Measurements from ENCODE around the gene RBX1.
"Not testable (repeated sequence)": the region's sequence is repeated elsewhere in the genome, so short reads cannot be mapped to it uniquely, and the experiment has no call there.

The RBX1 gene

GRCh38 chr22:40950962-40951794 is at the start of gene RBX1:
TSS of gene RBX1 (plus strand) at chr22:40951378. CDS start at chr22:40951399, 21 bp downstream.
- Mint-ChIP-seq H3K9me3 (no peaks in the 10 kb centered on the region), H3K27me3 (no peaks in the 10 kb centered on the region), H3K4me3 (peak within 1 kb of the TSS; percentile 98), H3K36me3 (peaks cover 13% of the 10 kb centered on the region), H3K27ac (peak within 1 kb of the TSS; percentile 99), H3K4me1 (peaks cover 15% of the 10 kb centered on the region)
- ATAC-seq (ENCODE audit: low read depth) (peak; percentile 75), DNase-seq (ENCODE audit: low spot score in 2 of 2) (peak; percentile 96 to 97)

GRCh38 chr22:40904101-40904500 is 47.1 kb upstream of the RBX1 start:
- no peak overlapping the region for H3K27ac Mint-ChIP-seq
- peaks cover 2% of the 10 kb centered on the region for H3K4me1 Mint-ChIP-seq
- no peaks in the 10 kb centered on the region for H3K9me3 Mint-ChIP-seq
- H3K36me3 Mint-ChIP-seq: peaks cover 9% of the 10 kb centered on the region
- DNase-seq (ENCODE audit: low spot score in 2 of 2) (no peak), ATAC-seq (ENCODE audit: low read depth) (no peak)
- H3K4me3 Mint-ChIP-seq: no peak overlapping the region
- H3K27me3 Mint-ChIP-seq: no peaks in the 10 kb centered on the region

GRCh38 chr22:40908895-40909294 is 42.3 kb upstream of the RBX1 start:
- ATAC-seq (ENCODE audit: low read depth): no peak

GRCh38 chr22:40911772-40912171 is 39.4 kb upstream of the RBX1 start:
- no peaks in the 10 kb centered on the region for H3K27me3 Mint-ChIP-seq
- ATAC-seq (ENCODE audit: low read depth): no peak
- no peak overlapping the region for H3K4me3 Mint-ChIP-seq
- DNase-seq (ENCODE audit: low spot score in 2 of 2): no peak
- H3K36me3 Mint-ChIP-seq: peaks cover 22% of the 10 kb centered on the region
- no peaks in the 10 kb centered on the region for H3K4me1 Mint-ChIP-seq
- no peaks in the 10 kb centered on the region for H3K9me3 Mint-ChIP-seq
- no peak overlapping the region for H3K27ac Mint-ChIP-seq

More at GRCh38 chr22:40908895-40909294, 42.3 kb upstream of the RBX1 start:
- H3K4me3 Mint-ChIP-seq: no peak overlapping the region
- H3K27me3 Mint-ChIP-seq: no peaks in the 10 kb centered on the region
- no peak overlapping the region for H3K27ac Mint-ChIP-seq
- H3K4me1 Mint-ChIP-seq: no peaks in the 10 kb centered on the region
- H3K36me3 Mint-ChIP-seq: peaks cover 13% of the 10 kb centered on the region
- no peaks in the 10 kb centered on the region for H3K9me3 Mint-ChIP-seq
- DNase-seq (ENCODE audit: low spot score in 2 of 2): no peak

GRCh38 chr22:40912987-40913386 is 38.2 kb upstream of the RBX1 start:
- H3K27ac Mint-ChIP-seq: peak overlapping the region; percentile 31
- not testable (repeated sequence) for H3K27me3 Mint-ChIP-seq; DNase-seq (ENCODE audit: low spot score in 2 of 2); H3K9me3 Mint-ChIP-seq; H3K4me3 Mint-ChIP-seq; ATAC-seq (ENCODE audit: low read depth); H3K4me1 Mint-ChIP-seq
- peaks cover 22% of the 10 kb centered on the region for H3K36me3 Mint-ChIP-seq

- Mint-ChIP-seq H3K9me3 (no peaks in the 10 kb centered on the region), H3K36me3 (peaks cover 19% of the 10 kb centered on the region), H3K4me3 (no peak overlapping the region), H3K4me1 (peaks cover 6% of the 10 kb centered on the region), H3K27ac (no peak overlapping the region), H3K27me3 (no peaks in the 10 kb centered on the region)
- DNase-seq (ENCODE audit: low spot score in 2 of 2) (no peak), ATAC-seq (ENCODE audit: low read depth) (no peak)
These were observed 31.7 kb upstream of the RBX1 start for GRCh38 chr22:40919446-40919845.

GRCh38 chr22:40920526-40920925 is 30.7 kb upstream of the RBX1 start:
- Mint-ChIP-seq H3K4me1 (peaks cover 6% of the 10 kb centered on the region), H3K36me3 (peaks cover 15% of the 10 kb centered on the region), H3K27ac (no peak overlapping the region), H3K9me3 (no peaks in the 10 kb centered on the region), H3K27me3 (no peaks in the 10 kb centered on the region), H3K4me3 (no peak overlapping the region)
- DNase-seq (ENCODE audit: low spot score in 2 of 2) (no peak), ATAC-seq (ENCODE audit: low read depth) (no peak)

GRCh38 chr22:40922484-40923303 is 28.5 kb upstream of the RBX1 start:
- Mint-ChIP-seq H3K9me3 (no peaks in the 10 kb centered on the region), H3K4me1 (peaks cover 6% of the 10 kb centered on the region), H3K27me3 (no peaks in the 10 kb centered on the region), H3K4me3 (peak overlapping the region; percentile 55), H3K27ac (no peak overlapping the region), H3K36me3 (peaks cover 14% of the 10 kb centered on the region)
- ATAC-seq (ENCODE audit: low read depth) (peak; percentile 88), DNase-seq (ENCODE audit: low spot score in 2 of 2) (peak; percentile 27 to 68)

- no peak for ATAC-seq (ENCODE audit: low read depth)
- Mint-ChIP-seq H3K27ac (no peak overlapping the region), H3K36me3 (peaks cover 15% of the 10 kb centered on the region), H3K4me1 (no peaks in the 10 kb centered on the region), H3K4me3 (no peak overlapping the region), H3K9me3 (no peaks in the 10 kb centered on the region), H3K27me3 (no peaks in the 10 kb centered on the region)
- DNase-seq (ENCODE audit: low spot score in 2 of 2): no peak
These were observed 22.5 kb upstream of the RBX1 start for GRCh38 chr22:40928657-40929056.

- no peak for ATAC-seq (ENCODE audit: low read depth)
- Mint-ChIP-seq H3K4me3 (no peak overlapping the region), H3K9me3 (no peaks in the 10 kb centered on the region), H3K27ac (no peak overlapping the region), H3K36me3 (peaks cover 5% of the 10 kb centered on the region), H3K4me1 (no peaks in the 10 kb centered on the region), H3K27me3 (no peaks in the 10 kb centered on the region)
- DNase-seq (ENCODE audit: low spot score in 2 of 2): no peak
These were observed 18.8 kb upstream of the RBX1 start for GRCh38 chr22:40932396-40932795.

- Mint-ChIP-seq H3K27me3 (no peaks in the 10 kb centered on the region), H3K27ac (no peak overlapping the region), H3K36me3 (no peaks in the 10 kb centered on the region), H3K9me3 (peaks cover 1% of the 10 kb centered on the region), H3K4me1 (peaks cover 21% of the 10 kb centered on the region), H3K4me3 (no peak overlapping the region)
- no peak for ATAC-seq (ENCODE audit: low read depth)
- no peak for DNase-seq (ENCODE audit: low spot score in 2 of 2)
These were observed 12.0 kb upstream of the RBX1 start for GRCh38 chr22:40939202-40939601.

GRCh38 chr22:40951795-40952605 is 822 bp downstream of the RBX1 start:
- H3K27me3 Mint-ChIP-seq: no peaks in the 10 kb centered on the region
- peaks cover 15% of the 10 kb centered on the region for H3K4me1 Mint-ChIP-seq
- H3K4me3 Mint-ChIP-seq: peak overlapping the region; percentile 98
- DNase-seq (ENCODE audit: low spot score in 2 of 2) (peak in 1 of 2 donors; percentile 13), ATAC-seq (ENCODE audit: low read depth) (no peak)
- peak overlapping the region; percentile 99 for H3K27ac Mint-ChIP-seq
- H3K9me3 Mint-ChIP-seq: no peaks in the 10 kb centered on the region
- H3K36me3 Mint-ChIP-seq: peaks cover 8% of the 10 kb centered on the region

GRCh38 chr22:40953471-40953870 is 2.3 kb downstream of the RBX1 start:
- Mint-ChIP-seq H3K27ac (peak overlapping the region; percentile 31), H3K36me3 (peaks cover 6% of the 10 kb centered on the region), H3K27me3 (no peaks in the 10 kb centered on the region), H3K4me3 (peak overlapping the region; percentile 37), H3K9me3 (no peaks in the 10 kb centered on the region), H3K4me1 (peaks cover 13% of the 10 kb centered on the region)
- ATAC-seq (ENCODE audit: low read depth): no peak
- DNase-seq (ENCODE audit: low spot score in 2 of 2): no peak

GRCh38 chr22:40954113-40954512 is 2.9 kb downstream of the RBX1 start:
- ATAC-seq (ENCODE audit: low read depth): no peak
- H3K36me3 Mint-ChIP-seq: peaks cover 6% of the 10 kb centered on the region
- no peak overlapping the region for H3K4me3 Mint-ChIP-seq
- H3K4me1 Mint-ChIP-seq: peaks cover 13% of the 10 kb centered on the region
- H3K9me3 Mint-ChIP-seq: no peaks in the 10 kb centered on the region
- H3K27me3 Mint-ChIP-seq: no peaks in the 10 kb centered on the region
- no peak overlapping the region for H3K27ac Mint-ChIP-seq
- DNase-seq (ENCODE audit: low spot score in 2 of 2): no peak
